Measurements from ENCODE around the gene EGFR.

GRCh38 chr7:55189878-55190436 lies 171.1 kb downstream of the EGFR start:
- no peak for TF ChIP-seq CTCF (IDR thresholded peaks at IDR 0.05; ENCODE audit: low read length)
- no peak for TF ChIP-seq EZH2 (IDR thresholded peaks at IDR 0.05; ENCODE audit: borderline replicate concordance, low read length)

Measured in OCI-LY1 (cell line).